Measurements from ENCODE around the gene OARD1. TPM values are rescaled to one million over a fixed set of nuclear protein-coding genes. Genes with fewer than 3 reads are reported as not detected.

OARD1 gene
- total and polyA plus RNA-seq, 2 of the 8 experiments (the other 6 are each of a cell fraction or from before 2014, with no cell fraction given): 16.8 to 35.8 TPM

DNA sequence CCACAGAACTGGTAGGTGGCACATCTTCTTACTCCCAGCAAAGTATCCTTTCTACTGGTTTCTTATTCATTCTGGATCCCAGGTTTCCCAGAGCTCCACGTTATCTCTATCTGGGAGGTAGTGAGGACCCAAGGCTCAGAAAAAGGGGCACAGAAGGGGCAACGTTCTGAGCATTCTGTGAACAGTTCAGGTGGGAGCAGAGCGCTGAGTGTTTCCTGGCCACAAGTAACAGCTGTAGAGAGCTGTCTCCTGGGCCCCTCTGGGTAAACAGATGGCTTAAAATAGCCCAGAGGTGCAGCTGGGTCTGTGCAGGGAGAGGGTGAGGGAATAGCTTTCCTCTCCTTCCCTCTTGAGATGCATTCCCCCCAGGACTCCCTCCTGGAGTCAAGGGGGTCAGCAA is 17.0 kb downstream of the OARD1 start:
- no peak overlapping the region for H3K4ac ChIP-seq (replicated peaks; ENCODE audit: insufficient read length, low read depth, low read length)
- no peak overlapping the region for H3K14ac ChIP-seq (ENCODE audit: insufficient read length)
- no peak overlapping the region for H4K91ac ChIP-seq (replicated peaks; ENCODE audit: insufficient read length, low read length)
- H3K56ac ChIP-seq (replicated peaks; ENCODE audit: insufficient read length, low read depth, low read length): no peak overlapping the region
- ChIA-PET CTCF (ENCODE audit: partially characterized antibody) (interaction anchor here (0.9 to 6.7 kb wide), 13 partner anchors 8 to 275 kb away, joined by 3 to 48 read pairs (median 9); partner anchors contain the start of genes TSPO2 and UNC5CL), POLR2A (ENCODE audit: partially characterized antibody) (interaction anchor here (2.0 kb wide), 1 partner anchor 8 kb away, joined by 5 read pairs; no protein-coding TSS in a partner anchor)
- H2BK120ac ChIP-seq (replicated peaks; ENCODE audit: low read depth, low read length): no peak overlapping the region
- H4K20me1 ChIP-seq (replicated peaks in 1 of 2; ENCODE audit: control insufficient read depth in 1 of 2, insufficient read depth in 2 of 2, low read length in 2 of 2): no peaks in the 10 kb centered on the region
- DNase-seq (ENCODE audit: low read depth in 1 of 2, low spot score in 2 of 2): no peak
- H3K18ac ChIP-seq (ENCODE audit: extremely low read depth, low read length): no peak overlapping the region
- no peak overlapping the region for H3K4me3 ChIP-seq (ENCODE audit: extremely low read depth in 1 of 4, insufficient read depth in 2 of 4, low read depth in 3 of 4, low read length in 4 of 4)
- H3K23ac ChIP-seq (ENCODE audit: insufficient read length): no peak overlapping the region
- no peak for FAIRE-seq
- TF ChIP-seq BACH1 (IDR thresholded peaks at IDR 0.05; ENCODE audit: low read length) (no peak), HDAC6 (IDR thresholded peaks at IDR 0.05; ENCODE audit: low read depth, low read length) (no peak), SIN3A (conservative IDR thresholded peaks at IDR 0.05 in 1 of 2, IDR thresholded peaks at IDR 0.05 in 1 of 2; ENCODE audit: low read depth in 1 of 2, low read length in 2 of 2) (no peak), KDM4A (IDR thresholded peaks at IDR 0.05; ENCODE audit: low read depth, low read length, severe bottlenecking) (no peak)
- TF ChIP-seq, protein P1, sequence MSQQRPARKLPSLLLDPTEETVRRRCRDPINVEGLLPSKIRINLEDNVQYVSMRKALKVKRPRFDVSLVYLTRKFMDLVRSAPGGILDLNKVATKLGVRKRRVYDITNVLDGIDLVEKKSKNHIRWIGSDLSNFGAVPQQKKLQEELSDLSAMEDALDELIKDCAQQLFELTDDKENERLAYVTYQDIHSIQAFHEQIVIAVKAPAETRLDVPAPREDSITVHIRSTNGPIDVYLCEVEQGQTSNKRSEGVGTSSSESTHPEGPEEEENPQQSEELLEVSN (IDR thresholded peaks at IDR 0.05): no peak
- no peak overlapping the region for H2BK20ac ChIP-seq (ENCODE audit: low read length)
- 94% methylated on average over 3 of the region's 3 CpGs; no CpG with 5 or more reads in 1 of the 2 experiments for WGBS, 2 experiments (ENCODE audit: extremely low coverage in 1 of 2, insufficient coverage in 1 of 2, insufficient read length in 1 of 2, insufficient replicate concordance in 2 of 2, low coverage in 1 of 2, low lambda C conversion rate in 2 of 2, missing lambda C conversion rate in 1 of 2)
- no peak overlapping the region for H3K27ac ChIP-seq (ENCODE audit: low read depth, low read length)
- no peak overlapping the region for H2BK15ac ChIP-seq (ENCODE audit: low read length)
- no peak overlapping the region for H2AFZ ChIP-seq (ENCODE audit: low read length)
- no peaks in the 10 kb centered on the region for H3K79me1 ChIP-seq (ENCODE audit: low read depth, low read length)
- peaks cover 0 to 5% (median 0%) of the 10 kb centered on the region in 4 experiments; a peak in 2 of 7 replicates for H3K4me1 ChIP-seq (replicated peaks in 1 of 4; ENCODE audit: control insufficient read depth in 3 of 4, insufficient read depth in 4 of 4, low read length in 3 of 4)
- no peaks in the 10 kb centered on the region for H3K23me2 ChIP-seq (ENCODE audit: low read depth, low read length)
- no peak overlapping the region for H3K4me2 ChIP-seq (ENCODE audit: insufficient read depth in 1 of 2, low read depth in 2 of 2, low read length in 2 of 2)
- no peak overlapping the region for H2BK5ac ChIP-seq (ENCODE audit: low read depth, low read length)
- H2AK5ac ChIP-seq (ENCODE audit: low read depth, low read length): no peak overlapping the region
- no peak overlapping the region for H4K5ac ChIP-seq (ENCODE audit: insufficient read length, low read depth, low read length)
- H3K9ac ChIP-seq (replicated peaks in 1 of 4; ENCODE audit: extremely low read depth in 1 of 4, low read depth in 3 of 4, low read length in 3 of 4): no peak overlapping the region
- no peak overlapping the region for H4K8ac ChIP-seq (ENCODE audit: extremely low read depth, insufficient read depth, low read length)
- no peak overlapping the region for H2BK12ac ChIP-seq (ENCODE audit: low read depth, low read length)
- H3K79me2 ChIP-seq (ENCODE audit: control insufficient read depth in 1 of 2, insufficient read depth in 2 of 2, low read length in 2 of 2): no peaks in the 10 kb centered on the region
- no peaks in the 10 kb centered on the region for H3K9me3 ChIP-seq (ENCODE audit: insufficient read depth in 2 of 2, low read depth in 1 of 2, low read length in 1 of 2)
- no peaks in the 10 kb centered on the region for H3K27me3 ChIP-seq (replicated peaks in 1 of 4; ENCODE audit: control insufficient read depth in 3 of 4, extremely low read depth in 1 of 4, insufficient read depth in 3 of 4, low read length in 3 of 4)
- H3K36me3 ChIP-seq (ENCODE audit: control insufficient read depth in 2 of 4, insufficient read depth in 4 of 4, low read length in 3 of 4): no peaks in the 10 kb centered on the region
